Endodermal cell (in vitro differentiated cells): Measurements from ENCODE around the gene TMEM60. TPM values are rescaled to one million over a fixed set of nuclear protein-coding genes. Genes with fewer than 3 reads are reported as not detected.

ENCODE experiments used
- DNase-seq: peaks from one replicate; pipeline ENCODE4 v3.0.0-alpha.2; 2017
- H3K27ac ChIP-seq: 2 replicates; pipeline ENCODE4 v1.5.1; 2013; ENCODE audit warnings: mild to moderate bottlenecking, low read depth, low read length, moderate library complexity
- H3K27me3 ChIP-seq: 2 replicates; pipeline ENCODE4 v1.6.1; 2013; ENCODE audit warnings: mild to moderate bottlenecking, low read length, moderate library complexity; ENCODE audit not compliant: insufficient read depth, control insufficient read depth, poor library complexity, severe bottlenecking
- H3K36me3 ChIP-seq: 2 replicates; pipeline ENCODE4 v1.7.0; 2013; ENCODE audit warnings: mild to moderate bottlenecking, low read length, moderate library complexity; ENCODE audit not compliant: control insufficient read depth, insufficient read depth
- H3K4me1 ChIP-seq: one replicate; pipeline ENCODE4 v1.7.0; 2013; ENCODE audit warnings: low read length; ENCODE audit not compliant: control insufficient read depth, insufficient read depth
- H3K4me3 ChIP-seq: 2 replicates; pipeline ENCODE4 v1.5.1; 2013; ENCODE audit warnings: mild to moderate bottlenecking, low read length, moderate library complexity
- H3K9ac ChIP-seq: 2 replicates; pipeline ENCODE4 v1.6.1; 2013; ENCODE audit warnings: mild to moderate bottlenecking, low read length, moderate library complexity; ENCODE audit not compliant: poor library complexity, severe bottlenecking; ENCODE audit errors: extremely low read depth
- H3K9me3 ChIP-seq: 2 replicates; pipeline ENCODE4 v1.6.1; 2013; ENCODE audit warnings: mild to moderate bottlenecking, low read length, moderate library complexity; ENCODE audit not compliant: control insufficient read depth
- H3K27ac Mint-ChIP-seq: 2 replicates; pipeline ENCODE4 v1.8.0; 2020; ENCODE audit warnings: mixed read lengths
- H3K27me3 Mint-ChIP-seq: 2 replicates; pipeline ENCODE4 v1.8.0; 2021; ENCODE audit warnings: mild to moderate bottlenecking, mixed read lengths; ENCODE audit not compliant: insufficient read depth
- H3K36me3 Mint-ChIP-seq: 2 replicates; pipeline ENCODE4 v1.8.0; 2020; ENCODE audit warnings: low read depth, mixed read lengths
- H3K4me1 Mint-ChIP-seq: 2 replicates; pipeline ENCODE4 v1.8.0; 2020; ENCODE audit warnings: mixed read lengths
- H3K4me3 Mint-ChIP-seq: 2 replicates; pipeline ENCODE4 v1.8.0; 2020; ENCODE audit warnings: mild to moderate bottlenecking, moderate library complexity, mixed read lengths
- H3K9me3 Mint-ChIP-seq: 2 replicates; pipeline ENCODE4 v1.8.0; 2020; ENCODE audit warnings: mild to moderate bottlenecking, mixed read lengths
- WGBS, 2 experiments: methylation state at CpG; one replicate each; pipeline versions ENCODE4 v1.1.5 to v1.1.7; 2013; ENCODE audit warnings: missing lambda C conversion rate in 2 of 2, mixed read lengths in 1 of 2; ENCODE audit not compliant: insufficient coverage in 1 of 2, insufficient read length in 1 of 2; 5-methylcytosine and 5-hydroxymethylcytosine counted together
- total RNA-seq, 2 donors: library from RNA; stranded (reverse); fragmentation: NEBNext Ultra II Directional in 1 of 2; extraction: Animal tissue kit (Norgen Biotek cat#: 25700) in 1 of 2; gene quantifications; 2 replicates in 1 of 2; 3 replicates in 1 of 2; pipeline ENCODE4 v1.2.1, GENCODE V29; 2021
- TF ChIP-seq, protein P1 (sequence below): fragments of 200-600 bp; sonication (generic); conservative IDR thresholded peaks from 2 replicates; pipeline ENCODE4 v1.5.0; 2021; ENCODE audit warnings: antibody characterized with exemption, mild to moderate bottlenecking

TMEM60 gene
- total RNA-seq, 2 donors from 2014 or later = 20.0 to 32.2 TPM

DNA sequence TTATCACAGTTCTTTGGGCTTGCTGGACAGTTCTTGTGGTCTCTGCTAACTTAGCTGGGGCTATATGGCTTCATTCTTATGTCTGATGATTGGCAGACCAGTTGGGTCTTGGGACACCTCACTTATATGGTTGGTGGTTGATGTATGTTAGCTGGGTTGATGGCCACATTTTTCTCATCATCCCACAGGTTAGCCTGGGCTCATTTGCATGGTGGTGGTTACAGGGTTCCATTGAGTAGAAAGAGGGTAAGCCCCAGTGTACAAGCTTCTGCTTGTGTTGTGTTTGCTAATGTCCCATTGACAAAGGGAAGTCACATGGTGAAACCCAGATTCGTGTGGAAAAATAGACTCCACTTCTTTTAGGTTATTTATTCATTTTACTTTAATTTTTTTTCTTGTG lies 40.6 kb downstream of the TMEM60 start:
- TF ChIP-seq, protein P1, sequence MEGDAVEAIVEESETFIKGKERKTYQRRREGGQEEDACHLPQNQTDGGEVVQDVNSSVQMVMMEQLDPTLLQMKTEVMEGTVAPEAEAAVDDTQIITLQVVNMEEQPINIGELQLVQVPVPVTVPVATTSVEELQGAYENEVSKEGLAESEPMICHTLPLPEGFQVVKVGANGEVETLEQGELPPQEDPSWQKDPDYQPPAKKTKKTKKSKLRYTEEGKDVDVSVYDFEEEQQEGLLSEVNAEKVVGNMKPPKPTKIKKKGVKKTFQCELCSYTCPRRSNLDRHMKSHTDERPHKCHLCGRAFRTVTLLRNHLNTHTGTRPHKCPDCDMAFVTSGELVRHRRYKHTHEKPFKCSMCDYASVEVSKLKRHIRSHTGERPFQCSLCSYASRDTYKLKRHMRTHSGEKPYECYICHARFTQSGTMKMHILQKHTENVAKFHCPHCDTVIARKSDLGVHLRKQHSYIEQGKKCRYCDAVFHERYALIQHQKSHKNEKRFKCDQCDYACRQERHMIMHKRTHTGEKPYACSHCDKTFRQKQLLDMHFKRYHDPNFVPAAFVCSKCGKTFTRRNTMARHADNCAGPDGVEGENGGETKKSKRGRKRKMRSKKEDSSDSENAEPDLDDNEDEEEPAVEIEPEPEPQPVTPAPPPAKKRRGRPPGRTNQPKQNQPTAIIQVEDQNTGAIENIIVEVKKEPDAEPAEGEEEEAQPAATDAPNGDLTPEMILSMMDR = no peak
- Histone ChIP-seq H3K27me3 (no peaks in the 10 kb centered on the region), H3K36me3 (peaks cover 5% of the 10 kb centered on the region), H3K9me3 (no peaks in the 10 kb centered on the region), H3K4me1 (no peaks in the 10 kb centered on the region), H3K9ac (no peak overlapping the region), H3K27ac (no peak overlapping the region), H3K4me3 (no peak overlapping the region)
- Mint-ChIP-seq H3K27ac (no peak overlapping the region), H3K27me3 (no peaks in the 10 kb centered on the region), H3K36me3 (peaks cover 10% of the 10 kb centered on the region), H3K9me3 (no peaks in the 10 kb centered on the region), H3K4me3 (no peak overlapping the region), H3K4me1 (peaks cover 10% of the 10 kb centered on the region)
- no peak for DNase-seq
- WGBS, 2 experiments = 60 to 71% methylated on average over 1 of the region's 1 CpG

DNA sequence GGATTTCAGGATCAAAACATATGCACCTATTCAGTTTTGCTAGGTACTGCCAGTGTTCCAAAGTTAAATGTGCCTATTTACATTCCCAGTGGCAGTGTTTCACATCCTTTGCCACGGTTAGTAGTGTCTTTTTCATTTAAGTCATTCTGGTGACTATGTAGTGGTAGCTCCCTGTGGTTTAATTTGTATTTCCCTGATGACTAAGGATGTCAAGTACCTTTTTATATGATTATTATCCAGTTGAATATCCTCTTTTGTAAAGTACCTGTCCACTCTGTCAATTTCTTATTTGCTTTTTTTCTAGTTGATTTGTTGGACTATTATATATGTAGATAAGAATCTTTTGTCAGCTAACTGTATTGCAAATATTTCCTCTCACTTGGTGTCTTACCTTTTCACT lies 45.1 kb downstream of the TMEM60 start:
- Histone ChIP-seq H3K27ac (no peak overlapping the region), H3K36me3 (peaks cover 17% of the 10 kb centered on the region), H3K4me1 (no peaks in the 10 kb centered on the region), H3K9me3 (no peaks in the 10 kb centered on the region), H3K9ac (no peak overlapping the region), H3K4me3 (no peak overlapping the region), H3K27me3 (no peaks in the 10 kb centered on the region)
- H3K27me3 Mint-ChIP-seq = no peaks in the 10 kb centered on the region
- H3K27ac Mint-ChIP-seq = no peak overlapping the region
- DNase-seq = no peak
- H3K9me3 Mint-ChIP-seq = no peaks in the 10 kb centered on the region
- no peak overlapping the region for H3K4me3 Mint-ChIP-seq
- peaks cover 2% of the 10 kb centered on the region for H3K4me1 Mint-ChIP-seq
- 92% methylated on average over 1 of the region's 1 CpG; no CpG with 5 or more reads in 1 of the 2 experiments for WGBS, 2 experiments
- H3K36me3 Mint-ChIP-seq = peaks cover 29% of the 10 kb centered on the region
- TF ChIP-seq, protein P1 = no peak

DNA sequence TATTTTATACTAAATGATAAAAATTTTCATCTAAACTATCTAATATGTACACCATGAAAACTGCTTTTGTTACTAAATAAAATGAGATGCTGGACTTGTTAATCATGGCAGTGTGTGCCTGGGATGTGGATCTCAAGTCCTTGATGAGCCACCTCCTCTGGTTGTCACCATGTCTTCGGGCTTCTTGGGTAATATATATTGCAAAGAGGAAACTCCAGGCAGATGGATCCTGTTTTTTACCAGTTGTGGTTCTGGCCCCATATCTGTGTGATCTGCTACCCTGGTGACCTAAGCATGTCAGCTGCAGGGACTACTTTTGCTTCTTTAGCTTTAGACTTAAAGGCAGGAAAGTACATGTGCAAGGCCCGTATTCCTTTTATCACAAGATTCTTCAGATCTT lies 46.2 kb downstream of the TMEM60 start:
- peaks cover 4% of the 10 kb centered on the region for H3K9me3 ChIP-seq
- H3K4me1 ChIP-seq = no peaks in the 10 kb centered on the region
- peaks cover 17% of the 10 kb centered on the region for H3K36me3 ChIP-seq
- Mint-ChIP-seq H3K4me1 (peaks cover 2% of the 10 kb centered on the region), H3K4me3 (no peak overlapping the region), H3K36me3 (peaks cover 33% of the 10 kb centered on the region), H3K9me3 (no peaks in the 10 kb centered on the region), H3K27ac (no peak overlapping the region), H3K27me3 (no peaks in the 10 kb centered on the region)
- TF ChIP-seq, protein P1 = no peak
- no peak overlapping the region for H3K27ac ChIP-seq
- H3K4me3 ChIP-seq = no peak overlapping the region
- H3K27me3 ChIP-seq = no peaks in the 10 kb centered on the region
- DNase-seq = no peak
- 78 to 93% methylated on average over 1 to 2 of the region's 2 CpGs for WGBS, 2 experiments
- H3K9ac ChIP-seq = no peak overlapping the region
